GM12874 (cell line): ENCODE data around the gene DOCK2.

Source experiments
- TF ChIP-seq, protein P1 (sequence below): IDR thresholded peaks from 2 replicates; pipeline ENCODE4 v1.5.1; 2011; ENCODE audit warnings: low read depth, mild to moderate bottlenecking, control low read depth, low read length, moderate library complexity; ENCODE audit not compliant: insufficient read depth

The DOCK2 gene

DNA sequence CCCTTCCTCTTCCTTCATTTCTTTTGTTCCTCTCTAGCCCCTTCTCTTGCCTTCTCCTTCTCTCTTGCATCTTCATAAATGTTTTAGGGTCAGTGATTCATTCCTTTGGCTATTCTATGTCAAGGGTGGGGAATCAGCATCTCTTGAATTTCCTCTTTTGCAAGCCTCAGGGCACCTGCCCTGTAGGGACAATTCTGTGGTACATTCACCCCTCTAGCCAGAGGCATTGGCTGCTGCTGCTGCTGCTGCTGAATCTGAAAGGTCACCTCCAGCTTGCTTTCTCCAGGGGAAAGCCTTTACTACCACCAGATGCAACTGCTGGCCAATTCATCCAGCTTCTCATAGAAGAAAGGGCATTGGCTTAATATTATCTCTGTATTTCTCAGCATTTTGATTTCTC is 255.9 kb downstream of the DOCK2 start:
- TF ChIP-seq, protein P1, sequence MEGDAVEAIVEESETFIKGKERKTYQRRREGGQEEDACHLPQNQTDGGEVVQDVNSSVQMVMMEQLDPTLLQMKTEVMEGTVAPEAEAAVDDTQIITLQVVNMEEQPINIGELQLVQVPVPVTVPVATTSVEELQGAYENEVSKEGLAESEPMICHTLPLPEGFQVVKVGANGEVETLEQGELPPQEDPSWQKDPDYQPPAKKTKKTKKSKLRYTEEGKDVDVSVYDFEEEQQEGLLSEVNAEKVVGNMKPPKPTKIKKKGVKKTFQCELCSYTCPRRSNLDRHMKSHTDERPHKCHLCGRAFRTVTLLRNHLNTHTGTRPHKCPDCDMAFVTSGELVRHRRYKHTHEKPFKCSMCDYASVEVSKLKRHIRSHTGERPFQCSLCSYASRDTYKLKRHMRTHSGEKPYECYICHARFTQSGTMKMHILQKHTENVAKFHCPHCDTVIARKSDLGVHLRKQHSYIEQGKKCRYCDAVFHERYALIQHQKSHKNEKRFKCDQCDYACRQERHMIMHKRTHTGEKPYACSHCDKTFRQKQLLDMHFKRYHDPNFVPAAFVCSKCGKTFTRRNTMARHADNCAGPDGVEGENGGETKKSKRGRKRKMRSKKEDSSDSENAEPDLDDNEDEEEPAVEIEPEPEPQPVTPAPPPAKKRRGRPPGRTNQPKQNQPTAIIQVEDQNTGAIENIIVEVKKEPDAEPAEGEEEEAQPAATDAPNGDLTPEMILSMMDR = no peak

DNA sequence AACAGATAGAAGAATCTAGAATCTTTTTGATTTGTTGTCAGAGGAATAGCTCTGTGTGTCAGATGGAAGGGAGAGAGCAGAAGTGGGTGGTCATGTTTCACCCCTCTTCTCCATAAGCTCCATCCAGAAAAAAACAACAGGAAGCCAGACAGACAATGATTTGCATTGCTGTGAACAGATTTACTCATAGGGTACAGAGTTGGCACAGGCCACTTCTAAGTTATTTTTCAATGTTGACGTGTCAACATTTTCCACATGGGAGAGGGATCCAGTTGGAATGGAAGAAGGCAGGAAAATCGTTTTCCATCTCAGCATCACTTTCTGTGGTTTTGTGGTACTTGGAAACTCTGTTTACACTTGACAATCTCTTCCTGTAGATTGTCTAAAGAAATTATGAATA is 256.5 kb downstream of the DOCK2 start:
- TF ChIP-seq, protein P1 = no peak

DNA sequence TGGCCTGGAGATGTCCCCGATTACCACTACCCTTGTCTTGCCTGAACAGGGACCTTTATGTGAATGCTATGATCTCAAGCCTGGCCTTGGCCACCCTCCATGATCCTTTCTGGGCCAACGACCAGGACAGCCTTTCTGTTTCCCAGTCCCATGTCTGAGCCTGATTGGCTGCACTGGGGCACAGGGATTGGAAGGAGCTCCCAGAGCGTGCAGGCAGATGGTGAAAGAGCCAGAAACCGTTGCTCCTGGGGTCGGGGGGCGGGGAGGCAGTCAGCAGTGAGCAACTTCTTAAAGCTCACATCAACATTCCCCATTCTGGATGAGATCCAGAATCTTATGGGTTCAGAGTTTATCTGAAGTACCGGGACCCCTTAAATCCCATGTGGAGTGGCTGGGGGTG is 258.9 kb downstream of the DOCK2 start:
- TF ChIP-seq, protein P1 = no peak

DNA sequence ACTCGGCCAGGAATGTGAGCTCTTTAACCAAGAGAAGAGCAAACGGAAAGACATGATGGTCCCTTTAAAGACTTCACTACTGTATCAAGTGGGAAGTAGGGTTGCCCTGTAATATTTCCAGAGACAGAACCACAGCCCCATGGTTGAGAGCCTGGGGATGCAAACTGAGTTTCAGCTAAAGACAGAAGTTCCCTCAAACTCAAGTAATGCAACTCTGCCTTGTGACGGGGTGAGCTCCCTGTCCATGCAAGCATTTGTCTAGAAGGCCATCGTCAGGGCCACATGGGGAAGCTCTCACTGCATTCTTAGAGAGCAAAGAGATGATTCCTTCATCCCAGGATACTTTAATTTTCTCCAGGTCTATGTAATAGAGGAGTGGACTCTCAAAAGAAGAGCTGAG is 260.4 kb downstream of the DOCK2 start:
- TF ChIP-seq, protein P1 = no peak

DNA sequence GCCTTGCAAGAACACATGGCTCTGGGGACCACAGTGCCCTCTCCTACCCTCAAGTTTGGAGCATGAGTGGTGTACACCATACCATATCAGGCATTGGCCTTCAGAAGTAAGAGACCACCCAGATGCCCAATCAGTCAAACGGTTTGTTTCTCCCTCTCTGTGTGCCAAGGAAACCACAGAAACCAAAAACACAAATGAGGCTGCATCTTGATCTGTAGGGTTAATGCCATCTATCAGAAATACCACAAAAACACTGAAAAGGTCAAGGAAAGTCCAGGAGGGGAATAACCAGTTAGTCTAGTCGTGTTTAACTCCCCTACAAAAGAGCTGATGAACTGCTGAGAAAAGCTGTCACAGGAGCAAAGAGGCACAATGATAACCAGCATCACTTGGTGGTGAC is 264.8 kb downstream of the DOCK2 start:
- TF ChIP-seq, protein P1 = no peak

DNA sequence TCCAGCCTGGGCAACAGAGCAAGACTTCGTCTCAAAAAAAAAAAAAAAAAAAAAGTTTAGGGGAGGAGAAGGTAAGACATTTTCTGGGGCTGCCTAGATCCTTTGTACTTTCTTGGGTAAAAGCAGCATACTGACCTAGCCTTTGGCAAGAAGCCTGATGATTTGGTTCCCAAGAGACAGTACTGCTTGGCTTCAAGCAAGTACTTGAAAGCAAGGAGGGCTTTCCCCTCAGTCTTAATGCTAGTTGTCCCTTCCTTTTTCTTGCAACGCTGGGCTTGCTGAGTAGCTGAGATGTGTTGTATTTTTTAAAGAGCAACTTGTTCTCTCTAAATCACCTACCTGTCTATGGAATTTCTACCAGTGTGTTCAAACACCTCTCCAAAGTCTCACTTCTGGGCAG is 267.0 kb downstream of the DOCK2 start:
- TF ChIP-seq, protein P1 = no peak

DNA sequence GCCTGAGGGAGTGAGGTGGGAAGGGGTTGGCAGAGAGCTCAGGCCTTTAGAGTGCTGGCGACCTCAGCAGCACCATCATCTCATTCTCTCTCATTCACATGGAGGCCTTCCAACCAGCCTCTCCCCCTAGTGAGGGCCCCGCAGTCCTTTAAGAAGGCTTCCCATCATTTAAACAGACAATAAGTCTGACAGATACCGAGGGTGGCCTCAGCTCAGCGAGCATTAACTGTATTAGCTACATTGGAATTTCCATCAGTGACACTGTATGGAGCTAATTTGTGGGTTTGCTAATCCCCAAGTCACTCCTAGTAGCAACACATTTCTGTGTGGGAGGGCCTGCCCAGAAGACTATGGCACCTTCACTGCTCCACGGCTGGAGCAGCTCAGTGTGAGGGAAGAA is 267.4 kb downstream of the DOCK2 start:
- TF ChIP-seq, protein P1 = no peak

DNA sequence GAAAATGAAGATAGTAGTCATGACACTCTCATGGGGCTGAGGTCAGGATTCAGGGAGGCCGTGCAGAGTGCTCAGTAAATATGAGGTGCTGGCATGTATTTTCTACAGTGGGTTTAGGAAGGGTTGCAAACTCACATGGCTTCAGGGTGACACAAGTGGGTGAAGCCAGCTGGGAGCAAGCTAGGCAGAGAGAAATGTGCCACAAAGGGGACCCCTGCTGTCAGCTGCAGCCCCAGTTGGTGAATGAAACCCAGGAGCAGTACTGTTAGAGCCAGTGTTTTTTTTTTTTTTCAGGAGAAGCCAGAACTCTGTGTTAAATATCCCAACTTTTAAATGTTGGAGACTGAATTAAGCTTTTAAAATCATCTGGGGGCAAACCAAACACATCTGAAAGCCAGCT is 267.9 kb downstream of the DOCK2 start:
- TF ChIP-seq, protein P1 = no peak
